Measurements from ENCODE around the gene DACT1.

DACT1 gene

GRCh38 chr14:58633831-58634230 lies 3.9 kb upstream of the DACT1 start:
- DNase-seq (ENCODE audit: insufficient read length, low spot score) (no peak), FAIRE-seq (no peak)
- TF ChIP-seq POLR2AphosphoS5 (IDR thresholded peaks at IDR 0.05; ENCODE audit: low read depth, low read length) (no peak), POU2F2 (IDR thresholded peaks at IDR 0.05; ENCODE audit: low read depth, low read length) (no peak), PAX5 (IDR thresholded peaks at IDR 0.05; ENCODE audit: insufficient read depth, low read length, severe bottlenecking) (no peak)

- DNase-seq (ENCODE audit: insufficient read length, low spot score) = no peak
- TF ChIP-seq POU2F2 (IDR thresholded peaks at IDR 0.05; ENCODE audit: low read depth, low read length) (no peak), POLR2A (IDR thresholded peaks at IDR 0.05; ENCODE audit: low read depth, low read length) (no peak), SPI1 (IDR thresholded peaks at IDR 0.05; ENCODE audit: low read depth, low read length) (no peak), PAX5 (IDR thresholded peaks at IDR 0.05; ENCODE audit: insufficient read depth, low read length, severe bottlenecking) (no peak), POLR2AphosphoS5 (IDR thresholded peaks at IDR 0.05; ENCODE audit: low read depth, low read length) (no peak), TAF1 (IDR thresholded peaks at IDR 0.05; ENCODE audit: low read depth, low read length) (no peak)
- no peak for FAIRE-seq
Observed at GRCh38 chr14:58634406-58635090, 3.2 kb upstream of the DACT1 start.

GRCh38 chr14:58635091-58635830 lies 2.5 kb upstream of the DACT1 start:
- FAIRE-seq (no peak), DNase-seq (ENCODE audit: insufficient read length, low spot score) (no peak)
- TF ChIP-seq POLR2A (IDR thresholded peaks at IDR 0.05; ENCODE audit: low read depth, low read length) = no peak
- TF ChIP-seq SPI1 (IDR thresholded peaks at IDR 0.05; ENCODE audit: low read depth, low read length) = peak; percentile 69

- TF ChIP-seq SPI1 (IDR thresholded peaks at IDR 0.05; ENCODE audit: low read depth, low read length) (no peak), PAX5 (IDR thresholded peaks at IDR 0.05; ENCODE audit: insufficient read depth, low read length, severe bottlenecking) (no peak), POLR2A (IDR thresholded peaks at IDR 0.05; ENCODE audit: low read depth, low read length) (no peak), TAF1 (IDR thresholded peaks at IDR 0.05; ENCODE audit: low read depth, low read length) (no peak), POLR2AphosphoS5 (IDR thresholded peaks at IDR 0.05; ENCODE audit: low read depth, low read length) (no peak), POU2F2 (IDR thresholded peaks at IDR 0.05; ENCODE audit: low read depth, low read length) (no peak)
- DNase-seq (ENCODE audit: insufficient read length, low spot score) (no peak), FAIRE-seq (no peak)
Observed at GRCh38 chr14:58636129-58636528, 1.6 kb upstream of the DACT1 start.

GRCh38 chr14:58637040-58637390 lies 747 bp upstream of the DACT1 start:
- TF ChIP-seq POLR2AphosphoS5 (IDR thresholded peaks at IDR 0.05; ENCODE audit: low read depth, low read length) (no peak), SPI1 (IDR thresholded peaks at IDR 0.05; ENCODE audit: low read depth, low read length) (no peak), POU2F2 (IDR thresholded peaks at IDR 0.05; ENCODE audit: low read depth, low read length) (no peak), PAX5 (IDR thresholded peaks at IDR 0.05; ENCODE audit: insufficient read depth, low read length, severe bottlenecking) (no peak)
- FAIRE-seq = no peak
- no peak for DNase-seq (ENCODE audit: insufficient read length, low spot score)

- FAIRE-seq = no peak
- TF ChIP-seq PAX5 (IDR thresholded peaks at IDR 0.05; ENCODE audit: insufficient read depth, low read length, severe bottlenecking) (no peak), POLR2AphosphoS5 (IDR thresholded peaks at IDR 0.05; ENCODE audit: low read depth, low read length) (no peak), POLR2A (IDR thresholded peaks at IDR 0.05; ENCODE audit: low read depth, low read length) (no peak), TAF1 (IDR thresholded peaks at IDR 0.05; ENCODE audit: low read depth, low read length) (no peak), POU2F2 (IDR thresholded peaks at IDR 0.05; ENCODE audit: low read depth, low read length) (no peak), SPI1 (IDR thresholded peaks at IDR 0.05; ENCODE audit: low read depth, low read length) (no peak)
- peak; percentile 30 for DNase-seq (ENCODE audit: insufficient read length, low spot score)
Observed at GRCh38 chr14:58638231-58639197, 752 bp downstream of the DACT1 start.

GRCh38 chr14:58639198-58639565 lies 1.4 kb downstream of the DACT1 start:
- no peak for FAIRE-seq
- DNase-seq (ENCODE audit: insufficient read length, low spot score) = no peak
- TF ChIP-seq POLR2AphosphoS5 (IDR thresholded peaks at IDR 0.05; ENCODE audit: low read depth, low read length) = no peak
- TF ChIP-seq SPI1 (IDR thresholded peaks at IDR 0.05; ENCODE audit: low read depth, low read length) = no peak
- TF ChIP-seq POU2F2 (IDR thresholded peaks at IDR 0.05; ENCODE audit: low read depth, low read length) = no peak
- TF ChIP-seq POLR2A (IDR thresholded peaks at IDR 0.05; ENCODE audit: low read depth, low read length) = no peak
- no peak for TF ChIP-seq PAX5 (IDR thresholded peaks at IDR 0.05; ENCODE audit: insufficient read depth, low read length, severe bottlenecking)
- no peak for TF ChIP-seq TAF1 (IDR thresholded peaks at IDR 0.05; ENCODE audit: low read depth, low read length)

GRCh38 chr14:58639842-58640484 lies 2.2 kb downstream of the DACT1 start:
- no peak for TF ChIP-seq POLR2A (IDR thresholded peaks at IDR 0.05; ENCODE audit: low read depth, low read length)
- TF ChIP-seq TAF1 (IDR thresholded peaks at IDR 0.05; ENCODE audit: low read depth, low read length) = no peak
- TF ChIP-seq POLR2AphosphoS5 (IDR thresholded peaks at IDR 0.05; ENCODE audit: low read depth, low read length) = no peak
- TF ChIP-seq SPI1 (IDR thresholded peaks at IDR 0.05; ENCODE audit: low read depth, low read length) = no peak
- TF ChIP-seq PAX5 (IDR thresholded peaks at IDR 0.05; ENCODE audit: insufficient read depth, low read length, severe bottlenecking) = no peak
- TF ChIP-seq POU2F2 (IDR thresholded peaks at IDR 0.05; ENCODE audit: low read depth, low read length) = no peak
- FAIRE-seq (no peak), DNase-seq (ENCODE audit: insufficient read length, low spot score) (no peak)

- FAIRE-seq (no peak), DNase-seq (ENCODE audit: insufficient read length, low spot score) (no peak)
- no peak for TF ChIP-seq POLR2A (IDR thresholded peaks at IDR 0.05; ENCODE audit: low read depth, low read length)
- TF ChIP-seq POU2F2 (IDR thresholded peaks at IDR 0.05; ENCODE audit: low read depth, low read length) = no peak
- no peak for TF ChIP-seq PAX5 (IDR thresholded peaks at IDR 0.05; ENCODE audit: insufficient read depth, low read length, severe bottlenecking)
- TF ChIP-seq POLR2AphosphoS5 (IDR thresholded peaks at IDR 0.05; ENCODE audit: low read depth, low read length) = no peak
- TF ChIP-seq TAF1 (IDR thresholded peaks at IDR 0.05; ENCODE audit: low read depth, low read length) = no peak
- no peak for TF ChIP-seq SPI1 (IDR thresholded peaks at IDR 0.05; ENCODE audit: low read depth, low read length)
Observed at GRCh38 chr14:58640959-58641358, 3.2 kb downstream of the DACT1 start.
